GM21825 (cell line): ENCODE measurements around the gene ERFE.
"Not testable (repeated sequence)": the region's sequence is repeated elsewhere in the genome, so short reads cannot be mapped to it uniquely, and the experiment has no call there.

Experiments
- ATAC-seq: cut with Tn5 transposase; IDR thresholded peaks from one replicate; pipeline ENCODE4 v1.9.1; 2021; ENCODE audit warnings: mild to moderate bottlenecking, moderate library complexity; ENCODE audit not compliant: unreplicated experiment

ERFE gene

GRCh38 chr2:238158509-238159070 is at the start of gene ERFE:
Gene ERFE (plus strand): TSS chr2:238158970. CDS start chr2:238159008, 38 bp downstream.
- ATAC-seq, result no peak

GRCh38 chr2:238113611-238114010 is 45.2 kb upstream of the ERFE start:
- ATAC-seq, result no peak

GRCh38 chr2:238114331-238114841 is 44.4 kb upstream of the ERFE start:
- ATAC-seq, result no peak

GRCh38 chr2:238114851-238115660 is 43.7 kb upstream of the ERFE start:
- ATAC-seq, result no peak

GRCh38 chr2:238115709-238116108 is 43.1 kb upstream of the ERFE start:
- not testable (repeated sequence) for ATAC-seq

GRCh38 chr2:238116298-238117198 is 42.2 kb upstream of the ERFE start:
- ATAC-seq, result no peak

GRCh38 chr2:238117199-238118154 is 41.3 kb upstream of the ERFE start:
- ATAC-seq, result no peak

GRCh38 chr2:238119756-238120462 is 38.9 kb upstream of the ERFE start:
- no peak for ATAC-seq

- ATAC-seq, result no peak
These were observed 38.1 kb upstream of the ERFE start for GRCh38 chr2:238120463-238121298.

- no peak for ATAC-seq
These were observed 37.1 kb upstream of the ERFE start for GRCh38 chr2:238121511-238122286.

- ATAC-seq, result no peak
These were observed 36.2 kb upstream of the ERFE start for GRCh38 chr2:238122287-238123217.

GRCh38 chr2:238123218-238123971 is 35.4 kb upstream of the ERFE start:
- ATAC-seq, result no peak

- no peak for ATAC-seq
These were observed 34.7 kb upstream of the ERFE start for GRCh38 chr2:238123991-238124470.

GRCh38 chr2:238124488-238125126 is 34.2 kb upstream of the ERFE start:
- ATAC-seq, result no peak

- no peak for ATAC-seq
These were observed 33.5 kb upstream of the ERFE start for GRCh38 chr2:238125127-238125885.
